Chondrocyte (in vitro differentiated cells): ENCODE measurements around the gene USO1. TPM values are rescaled to one million over a fixed set of nuclear protein-coding genes. Genes with fewer than 3 reads are reported as not detected.

Experiments used
- DNase-seq: peaks from one replicate; pipeline ENCODE4 v3.0.0; 2021; ENCODE audit warnings: mixed read lengths, low spot score
- H3K27ac Mint-ChIP-seq: one replicate; pipeline ENCODE4 v1.8.0; 2021; ENCODE audit warnings: mild to moderate bottlenecking, moderate library complexity, mixed read lengths; ENCODE audit not compliant: unreplicated experiment
- H3K27me3 Mint-ChIP-seq: 2 replicates; pipeline ENCODE4 v1.8.0; 2021; ENCODE audit warnings: low read depth, mixed read lengths
- H3K36me3 Mint-ChIP-seq: 2 replicates; pipeline ENCODE4 v1.8.0; 2021; ENCODE audit warnings: low read depth, mixed read lengths
- H3K4me1 Mint-ChIP-seq: 2 replicates; pipeline ENCODE4 v1.8.0; 2021; ENCODE audit warnings: low read depth, mild to moderate bottlenecking, mixed read lengths
- H3K4me3 Mint-ChIP-seq: one replicate; pipeline ENCODE4 v1.8.0; 2021; ENCODE audit warnings: mild to moderate bottlenecking, moderate library complexity, mixed read lengths; ENCODE audit not compliant: unreplicated experiment
- H3K9me3 Mint-ChIP-seq: 2 replicates; pipeline ENCODE4 v1.8.0; 2021; ENCODE audit warnings: low read depth, mixed read lengths
- CTCF ChIP-seq: fragments of 200-600 bp; sonication (generic); IDR thresholded peaks from 2 replicates; pipeline ENCODE4 v1.5.0; 2021; ENCODE audit warnings: antibody characterized with exemption, mild to moderate bottlenecking, moderate library complexity
- total RNA-seq: library from RNA; stranded (reverse); gene quantifications from 3 replicates; pipeline ENCODE4 v1.2.1, GENCODE V29; 2021

Gene USO1
- total RNA-seq, 1 donor from 2014 or later: 86.4 TPM

- H3K4me3 Mint-ChIP-seq: no peak overlapping the region
- no peaks in the 10 kb centered on the region for H3K9me3 Mint-ChIP-seq
- no peak for TF ChIP-seq CTCF
- H3K4me1 Mint-ChIP-seq: no peaks in the 10 kb centered on the region
- no peak overlapping the region for H3K27ac Mint-ChIP-seq
- H3K27me3 Mint-ChIP-seq: no peaks in the 10 kb centered on the region
- no peak for DNase-seq
- H3K36me3 Mint-ChIP-seq: peaks cover 4% of the 10 kb centered on the region
Observed at GRCh38 chr4:75696581-75696980, 27.8 kb upstream of the USO1 start.

GRCh38 chr4:75698162-75698962 lies 26.0 kb upstream of the USO1 start:
- Mint-ChIP-seq H3K4me3 (no peak overlapping the region), H3K36me3 (peaks cover 4% of the 10 kb centered on the region), H3K27ac (no peak overlapping the region), H3K9me3 (no peaks in the 10 kb centered on the region), H3K4me1 (no peaks in the 10 kb centered on the region), H3K27me3 (no peaks in the 10 kb centered on the region)
- DNase-seq: no peak
- no peak for TF ChIP-seq CTCF

GRCh38 chr4:75698963-75699228 lies 25.5 kb upstream of the USO1 start:
- Mint-ChIP-seq H3K9me3 (no peaks in the 10 kb centered on the region), H3K4me3 (no peak overlapping the region), H3K4me1 (no peaks in the 10 kb centered on the region), H3K27ac (no peak overlapping the region), H3K27me3 (no peaks in the 10 kb centered on the region), H3K36me3 (peaks cover 3% of the 10 kb centered on the region)
- no peak for TF ChIP-seq CTCF
- DNase-seq: no peak

- DNase-seq: no peak
- no peaks in the 10 kb centered on the region for H3K9me3 Mint-ChIP-seq
- H3K36me3 Mint-ChIP-seq: no peaks in the 10 kb centered on the region
- H3K27ac Mint-ChIP-seq: no peak overlapping the region
- TF ChIP-seq CTCF: no peak
- H3K4me1 Mint-ChIP-seq: no peaks in the 10 kb centered on the region
- H3K27me3 Mint-ChIP-seq: no peaks in the 10 kb centered on the region
- H3K4me3 Mint-ChIP-seq: no peak overlapping the region
Observed at GRCh38 chr4:75699299-75699698, 25.1 kb upstream of the USO1 start.

GRCh38 chr4:75702919-75703411 lies 21.4 kb upstream of the USO1 start:
- Mint-ChIP-seq H3K9me3 (no peaks in the 10 kb centered on the region), H3K4me3 (no peak overlapping the region), H3K27me3 (no peaks in the 10 kb centered on the region), H3K36me3 (peaks cover 3% of the 10 kb centered on the region), H3K27ac (no peak overlapping the region), H3K4me1 (no peaks in the 10 kb centered on the region)
- no peak for DNase-seq
- TF ChIP-seq CTCF: no peak
